CD4-positive, alpha-beta T cell treated with Interleukin-10 for 1 hour (primary cell): ENCODE results near the gene SEMA3B.

Source experiments
- DNase-seq: peaks from one replicate; pipeline ENCODE4 v3.0.0-alpha.2; 2020

Gene SEMA3B

DNA sequence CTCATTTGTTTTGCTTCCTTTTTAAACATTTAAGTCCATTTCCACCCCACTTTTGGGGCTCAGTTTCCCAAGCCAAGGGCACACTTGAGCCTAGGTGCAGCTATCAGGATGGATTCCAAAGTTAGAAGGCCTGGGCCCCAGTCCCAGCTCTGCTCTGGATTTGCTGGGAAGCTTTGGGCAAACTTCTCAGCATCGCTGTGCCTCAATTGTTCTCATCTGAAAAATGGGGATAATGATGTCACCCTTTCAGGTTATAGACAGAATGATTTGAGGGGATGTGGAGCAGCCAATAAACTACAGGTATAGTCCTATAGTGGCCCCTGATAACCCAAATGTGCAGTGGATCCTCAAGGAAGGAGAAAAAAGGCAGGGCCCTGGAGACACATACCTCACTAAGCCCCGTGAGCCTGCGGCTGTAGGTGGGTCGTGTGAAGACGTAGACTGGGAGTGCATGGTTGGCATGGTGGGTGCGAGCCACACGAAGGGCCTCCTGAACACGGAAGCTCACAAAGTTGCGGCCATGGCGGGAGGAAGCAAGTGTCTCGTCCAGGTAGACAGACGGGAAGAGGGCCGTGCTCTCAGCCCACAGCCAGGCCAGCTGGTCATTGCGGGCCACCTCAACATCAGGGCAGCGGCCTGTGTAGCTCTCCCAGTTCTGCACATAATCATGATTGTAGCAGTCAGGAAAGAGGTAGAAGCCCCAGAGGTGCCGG is 50.4 kb downstream of the SEMA3B start:
- no peak for DNase-seq

DNA sequence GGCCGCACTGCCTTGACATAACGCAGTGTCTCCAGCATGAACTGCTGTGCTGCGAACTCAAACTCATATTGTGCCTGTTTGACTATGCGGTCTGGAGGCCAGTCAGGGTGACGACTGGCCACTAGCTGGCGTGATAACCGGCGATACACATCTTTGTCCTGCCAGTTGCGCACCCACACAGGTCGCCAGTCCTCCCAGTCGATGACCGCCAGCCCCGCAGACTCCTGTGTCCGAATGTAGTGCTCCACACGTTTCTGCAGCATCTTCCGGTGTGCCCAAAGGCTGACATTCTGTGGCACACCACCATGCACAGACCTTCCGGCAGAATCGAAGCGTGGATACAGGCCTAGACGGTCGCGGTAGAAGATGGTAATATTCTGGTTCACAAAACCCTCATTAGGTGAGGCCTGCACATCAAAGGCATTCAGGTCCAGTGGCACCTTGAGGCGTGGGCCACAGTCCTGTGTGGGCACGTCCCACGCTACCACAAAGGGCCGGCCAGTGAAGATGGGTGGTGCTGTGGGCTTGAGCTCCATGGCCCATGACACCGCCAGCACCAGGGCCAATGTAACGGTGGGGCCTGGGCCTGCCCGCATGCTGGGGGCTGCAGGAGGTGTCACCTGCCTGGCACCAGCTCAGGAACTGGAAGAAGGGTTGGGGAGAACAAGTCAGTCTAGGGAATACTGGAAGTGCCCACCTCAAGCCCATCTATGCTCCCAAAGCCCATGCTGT is 51.1 kb downstream of the SEMA3B start:
- DNase-seq, result no peak

DNA sequence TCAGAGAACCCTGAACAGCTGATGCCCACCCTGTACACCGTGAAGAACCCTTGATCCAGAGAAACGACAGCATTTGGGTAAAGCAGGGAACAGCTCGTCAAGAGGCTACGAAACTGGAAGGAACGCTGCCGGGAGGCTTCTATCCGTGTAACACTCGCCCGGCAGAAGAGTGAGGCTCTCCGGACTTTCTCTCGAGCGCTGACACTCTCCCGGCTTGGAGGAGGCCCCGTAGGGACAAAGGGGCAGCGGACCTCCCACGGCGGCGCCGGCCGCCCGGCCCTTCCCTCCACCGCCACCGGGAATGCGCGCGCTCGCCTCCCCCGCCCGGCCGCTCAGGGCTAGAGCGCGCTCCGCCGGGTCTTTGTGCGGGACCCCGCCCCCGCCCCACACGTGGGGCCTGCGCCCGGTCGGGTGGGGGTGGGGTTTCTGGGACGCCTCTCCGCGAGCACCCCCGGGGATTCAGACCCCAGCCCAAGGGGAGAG is 51.9 kb downstream of the SEMA3B start:
- DNase-seq, result no peak

DNA sequence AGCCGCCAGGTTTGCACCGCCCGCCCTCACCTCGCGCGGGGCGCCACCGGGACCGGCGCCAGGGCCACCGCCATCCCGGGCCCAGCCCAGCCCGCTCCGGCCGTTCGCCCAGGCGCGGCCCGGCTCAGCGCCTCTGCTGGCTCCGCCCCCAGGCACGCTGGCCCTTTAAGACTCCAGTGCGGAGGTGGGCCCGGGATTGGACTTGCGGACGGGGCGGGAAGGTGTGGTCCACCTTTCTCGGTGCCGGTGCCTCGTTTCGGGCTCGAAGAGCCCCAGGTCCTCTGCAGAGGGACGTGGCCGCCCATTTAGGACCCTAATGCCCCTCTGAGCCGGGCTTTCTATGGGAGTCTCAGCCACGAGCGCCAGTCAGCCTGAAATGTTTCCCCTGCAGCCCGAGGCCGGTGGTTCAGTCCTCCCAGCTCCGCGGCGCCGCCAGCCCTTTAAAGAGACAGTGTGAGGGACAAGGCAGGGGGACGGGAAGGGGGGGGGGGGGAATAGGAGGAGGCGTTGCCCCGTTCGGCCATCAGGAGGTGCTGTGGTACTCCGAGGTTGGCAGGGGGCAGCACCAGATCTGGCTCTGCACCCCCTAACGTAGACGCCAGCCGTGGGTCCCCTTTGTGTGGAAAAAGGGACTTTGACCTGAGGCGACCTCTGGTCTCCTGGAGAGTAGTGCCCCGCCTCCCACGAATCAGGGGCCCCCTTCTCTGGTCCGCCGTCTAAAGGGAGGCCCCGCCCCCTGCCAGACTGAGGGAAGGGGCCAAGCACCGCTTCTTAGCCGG is 52.6 kb downstream of the SEMA3B start:
- peak; percentile 88 for DNase-seq

DNA sequence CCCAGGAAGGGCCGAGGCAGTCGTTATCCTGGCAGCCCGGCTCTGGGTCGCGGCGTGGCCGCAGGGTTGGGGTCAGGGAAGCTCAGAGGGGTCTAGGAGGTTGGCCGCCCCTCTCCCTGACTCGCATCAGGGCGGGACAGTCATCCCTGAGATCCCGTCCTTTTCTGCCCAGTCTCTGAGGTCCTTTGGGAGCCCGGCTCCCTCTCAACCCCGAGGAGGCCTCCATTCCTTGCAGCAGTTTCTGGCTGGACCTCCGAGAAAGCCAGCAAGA is 53.1 kb downstream of the SEMA3B start:
- no peak for DNase-seq

DNA sequence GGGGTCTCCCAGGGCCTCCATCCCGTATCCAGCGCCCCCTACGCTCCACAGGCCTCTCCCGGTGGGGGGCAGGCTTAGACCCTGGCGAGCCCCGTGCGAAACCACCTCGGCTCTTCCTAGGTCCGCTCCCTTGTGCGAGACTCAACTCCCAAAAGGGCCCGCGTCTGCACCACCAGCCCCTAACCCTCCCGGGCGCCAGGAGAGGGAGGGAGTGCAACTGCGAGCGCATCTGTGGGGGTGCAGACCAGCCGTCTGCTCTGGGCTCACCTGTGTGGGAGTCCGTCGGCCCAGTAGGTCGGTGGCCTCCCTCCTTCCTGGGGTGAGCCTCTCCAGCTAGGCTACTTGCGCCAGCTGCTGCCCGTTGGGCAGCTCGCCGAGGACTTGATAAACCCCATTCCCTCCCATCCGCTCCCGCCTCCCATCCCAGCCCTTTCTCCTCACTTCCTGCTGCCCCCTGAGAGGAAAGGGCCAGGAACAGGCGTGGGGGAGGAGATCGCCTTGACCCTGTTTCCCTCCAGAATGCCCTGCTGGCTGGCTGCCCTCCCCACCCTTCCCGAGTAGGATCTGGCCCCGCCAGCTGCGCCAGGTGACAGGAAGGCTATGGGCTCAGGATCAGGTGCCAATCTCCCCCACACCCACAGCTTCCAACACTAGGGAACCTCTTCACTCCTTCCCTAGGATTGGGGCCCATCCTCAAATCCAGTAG is 53.6 kb downstream of the SEMA3B start, which contains the start of gene HYAL2:
TSS of gene HYAL2 (minus strand) at position 360 of the 706 bp plus-strand sequence. CDS start 2,256 bp downstream, outside the sequence.
- no peak for DNase-seq

DNA sequence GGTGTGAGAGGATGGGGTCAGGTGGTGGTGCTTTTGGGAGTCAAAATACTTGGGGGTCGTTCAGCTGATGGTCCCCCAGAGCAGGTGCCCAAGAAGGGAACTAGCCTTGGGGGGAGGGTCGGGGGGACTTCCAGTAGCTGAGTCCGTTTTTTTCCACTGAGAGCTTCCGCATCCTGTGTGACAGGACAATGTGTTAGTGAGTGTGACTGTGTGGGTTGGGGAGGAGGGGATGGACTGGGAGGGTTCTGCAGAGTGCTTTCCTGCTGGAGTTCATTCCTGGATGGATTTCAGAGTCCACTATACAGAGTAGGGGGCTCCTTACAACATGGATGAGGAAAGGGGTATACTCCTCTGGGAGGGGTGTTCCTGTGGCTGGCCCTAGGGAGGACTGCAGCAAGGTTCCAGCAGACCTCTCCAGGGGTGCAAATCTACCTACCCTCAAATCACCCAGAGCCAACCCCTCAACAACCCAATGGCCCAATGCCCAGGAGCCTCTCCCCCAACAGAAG is 54.2 kb downstream of the SEMA3B start:
- no peak for DNase-seq

DNA sequence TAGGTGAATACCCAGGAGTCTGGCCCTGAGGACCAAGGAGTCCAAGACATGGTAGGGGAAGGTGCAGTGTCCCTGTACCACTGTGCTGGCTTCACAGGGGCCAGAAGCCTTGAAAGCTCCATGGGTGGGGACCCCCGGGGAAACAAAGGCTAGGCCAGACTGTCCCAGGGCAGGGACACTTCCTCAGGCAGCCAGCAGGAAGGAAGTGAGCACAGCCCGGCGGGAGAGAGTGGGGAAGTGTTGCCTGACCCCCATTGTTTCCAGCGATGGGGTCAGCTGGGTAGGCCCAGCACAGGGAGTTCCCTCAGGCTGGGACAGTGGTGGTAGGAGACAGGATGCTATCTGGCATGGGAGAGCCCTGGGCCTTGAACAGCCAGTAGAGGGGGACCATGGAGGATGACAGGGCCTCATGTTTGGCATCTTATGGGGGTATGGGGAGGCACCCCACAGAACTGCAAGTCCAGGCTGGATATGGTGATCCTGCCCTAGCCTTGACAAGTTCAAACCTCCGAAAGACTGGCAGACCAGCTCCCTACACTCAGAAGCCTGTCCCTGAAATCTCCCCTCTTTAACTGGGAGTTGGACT is 54.8 kb downstream of the SEMA3B start:
- DNase-seq, result no peak

DNA sequence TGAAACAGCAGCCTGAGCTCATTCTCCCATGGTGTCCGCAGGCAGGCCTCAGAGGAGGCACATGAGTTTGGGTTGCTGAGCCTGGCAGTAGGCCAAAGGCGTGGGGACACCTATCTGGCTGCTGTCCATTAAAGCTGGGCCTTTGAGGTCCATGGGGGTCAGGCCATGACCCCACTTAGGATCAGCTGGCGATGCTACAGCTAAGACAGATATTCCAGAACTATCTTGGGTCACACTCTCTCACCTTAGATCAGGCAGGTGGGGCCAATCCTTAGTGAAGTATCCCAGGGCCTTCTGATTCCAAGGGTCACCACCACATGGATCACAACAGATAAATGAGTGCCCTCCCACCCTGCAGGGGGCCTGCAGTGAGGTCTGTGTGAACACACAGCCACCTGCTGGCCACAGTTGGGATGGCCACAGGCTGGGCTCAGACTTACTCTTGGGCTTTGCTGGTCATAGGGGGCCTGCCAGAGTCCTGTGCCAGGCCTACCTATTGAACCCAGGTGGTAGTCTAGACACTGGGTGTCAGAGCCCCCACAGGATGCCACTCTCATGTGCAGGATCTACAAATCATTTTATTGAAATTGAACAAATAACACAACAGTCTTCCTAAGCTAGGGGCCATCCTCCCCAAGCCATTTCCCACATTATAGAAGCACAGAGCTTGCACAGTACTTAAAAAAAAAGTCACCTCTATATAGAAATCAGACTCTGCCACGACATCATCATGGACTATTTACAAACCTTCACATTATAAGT is 55.6 kb downstream of the SEMA3B start:
- DNase-seq, result peak; percentile 72

DNA sequence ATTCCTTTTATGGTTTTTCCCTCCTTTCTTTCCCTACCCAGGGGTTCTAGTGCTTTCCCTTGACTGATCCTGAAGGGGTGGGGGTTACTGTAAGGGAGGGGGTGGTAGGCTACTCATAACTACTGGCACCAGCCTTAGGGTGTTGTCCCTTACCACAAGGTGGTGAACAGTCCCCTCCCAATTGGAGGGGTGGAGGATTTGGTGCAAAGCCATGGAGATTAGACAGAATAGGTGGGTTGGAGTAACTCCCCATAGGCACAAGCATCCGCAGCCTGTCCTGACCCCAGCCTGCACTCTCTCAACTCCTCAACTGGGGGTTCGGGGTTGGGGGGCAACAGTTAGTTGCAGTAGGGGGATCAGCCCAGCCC is 56.1 kb downstream of the SEMA3B start:
- no peak for DNase-seq

DNA sequence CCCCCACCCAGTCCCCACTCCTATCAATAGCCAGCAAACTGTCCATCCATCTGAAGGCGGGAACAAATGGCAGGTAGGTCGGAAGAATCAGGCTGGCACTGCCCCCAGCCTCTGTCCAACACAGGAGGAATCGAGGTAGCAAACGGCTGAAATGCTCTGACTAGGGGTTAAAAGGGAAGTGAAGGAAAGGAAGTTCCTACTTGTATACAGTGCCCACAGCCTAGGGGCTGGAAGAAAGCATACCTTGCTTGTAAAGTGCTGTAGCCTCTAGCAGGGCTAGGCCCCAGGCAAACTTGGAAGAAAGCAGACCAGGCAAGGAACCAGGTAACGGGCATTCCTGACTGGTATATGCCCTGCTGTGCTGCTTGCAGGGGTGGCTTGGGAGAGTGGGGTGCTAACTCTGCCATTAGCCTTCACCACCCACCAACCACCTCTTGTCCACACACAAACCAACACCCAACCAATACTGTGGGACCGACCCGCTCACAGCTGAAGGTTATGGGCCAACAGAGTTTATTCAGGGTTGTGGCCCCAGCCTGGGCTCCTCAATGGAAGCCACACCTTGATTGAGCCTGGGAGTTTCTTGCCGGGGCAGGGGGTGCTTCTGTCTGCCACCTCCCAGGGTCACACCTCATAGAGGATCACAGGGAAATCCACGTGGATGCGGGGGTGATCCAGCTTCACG is 56.7 kb downstream of the SEMA3B start:
- no peak for DNase-seq

DNA sequence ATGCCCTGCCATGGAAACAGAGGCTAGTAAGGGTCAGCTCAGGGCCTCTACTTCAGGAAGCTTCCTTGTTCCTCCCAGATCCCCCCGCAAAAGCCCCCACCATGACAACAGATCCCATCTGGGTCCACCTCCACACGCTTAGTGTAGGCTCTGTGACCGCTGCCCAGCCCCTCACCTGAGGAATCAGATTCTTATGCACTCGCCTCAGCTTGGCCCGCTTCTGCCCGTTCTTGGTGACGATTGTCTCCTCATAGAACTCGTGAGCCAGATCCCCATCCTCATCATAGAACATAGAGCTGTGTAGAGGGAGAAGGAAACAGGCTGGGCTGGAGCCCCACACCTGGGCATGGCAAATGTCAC is 57.2 kb downstream of the SEMA3B start:
- DNase-seq, result no peak

DNA sequence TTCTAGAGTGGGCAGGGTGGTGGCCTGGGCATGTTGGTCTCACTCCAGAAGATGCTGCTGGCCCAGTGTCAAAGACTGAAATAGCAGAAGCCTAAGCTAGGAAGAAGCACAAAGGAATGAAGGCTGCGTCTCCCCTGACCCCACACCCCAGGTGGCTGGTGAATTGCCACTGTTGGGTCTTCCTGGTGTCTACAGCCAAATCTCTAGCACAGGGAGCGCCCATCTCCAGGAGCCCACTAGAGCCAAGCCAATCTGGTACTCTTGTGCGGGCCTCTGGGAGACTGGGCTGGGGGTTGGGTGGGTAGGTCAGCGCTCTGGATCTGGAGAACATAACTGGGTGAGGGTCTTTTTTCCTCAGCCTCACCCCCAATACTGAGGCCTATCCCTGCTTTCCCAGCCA is 58.2 kb downstream of the SEMA3B start:
- DNase-seq, result no peak
